B cell (primary cell): ENCODE results near the gene RBMX.

Experiments
- EZH2 ChIP-seq: IDR thresholded peaks from 2 replicates; pipeline ENCODE4 v1.6.1; 2012; ENCODE audit warnings: borderline replicate concordance, low read depth, mild to moderate bottlenecking, moderate library complexity, low read length; ENCODE audit not compliant: insufficient read depth, poor library complexity, severe bottlenecking
- TF ChIP-seq, protein P1 (sequence below): fragments of 200-600 bp; IDR thresholded peaks from one replicate; pipeline ENCODE4 v1.8.0; 2022; ENCODE audit warnings: antibody characterized with exemption, mild to moderate bottlenecking

DNA sequence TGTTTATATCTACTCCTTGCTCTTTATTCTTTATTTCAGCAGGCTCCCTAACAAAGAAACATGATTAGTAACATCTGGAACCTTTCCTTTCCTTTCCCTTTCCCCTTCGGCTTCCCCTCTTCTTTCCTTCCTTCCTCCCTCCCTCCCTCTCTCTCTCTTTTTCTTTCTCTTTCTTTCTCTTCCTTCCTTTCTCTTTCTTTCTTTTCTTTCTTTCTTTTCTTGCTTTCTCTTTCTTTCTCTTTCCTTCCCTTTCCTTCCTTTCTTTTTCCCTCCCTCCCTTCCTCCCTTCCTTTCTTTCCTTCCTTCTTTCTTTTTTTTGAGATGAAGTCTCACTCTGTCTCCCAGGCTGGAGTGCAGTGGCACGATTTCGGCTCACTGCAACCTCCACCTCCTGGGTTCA, 30.7 kb upstream of the RBMX start:
- TF ChIP-seq, protein P1, sequence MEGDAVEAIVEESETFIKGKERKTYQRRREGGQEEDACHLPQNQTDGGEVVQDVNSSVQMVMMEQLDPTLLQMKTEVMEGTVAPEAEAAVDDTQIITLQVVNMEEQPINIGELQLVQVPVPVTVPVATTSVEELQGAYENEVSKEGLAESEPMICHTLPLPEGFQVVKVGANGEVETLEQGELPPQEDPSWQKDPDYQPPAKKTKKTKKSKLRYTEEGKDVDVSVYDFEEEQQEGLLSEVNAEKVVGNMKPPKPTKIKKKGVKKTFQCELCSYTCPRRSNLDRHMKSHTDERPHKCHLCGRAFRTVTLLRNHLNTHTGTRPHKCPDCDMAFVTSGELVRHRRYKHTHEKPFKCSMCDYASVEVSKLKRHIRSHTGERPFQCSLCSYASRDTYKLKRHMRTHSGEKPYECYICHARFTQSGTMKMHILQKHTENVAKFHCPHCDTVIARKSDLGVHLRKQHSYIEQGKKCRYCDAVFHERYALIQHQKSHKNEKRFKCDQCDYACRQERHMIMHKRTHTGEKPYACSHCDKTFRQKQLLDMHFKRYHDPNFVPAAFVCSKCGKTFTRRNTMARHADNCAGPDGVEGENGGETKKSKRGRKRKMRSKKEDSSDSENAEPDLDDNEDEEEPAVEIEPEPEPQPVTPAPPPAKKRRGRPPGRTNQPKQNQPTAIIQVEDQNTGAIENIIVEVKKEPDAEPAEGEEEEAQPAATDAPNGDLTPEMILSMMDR = no peak
- no peak for TF ChIP-seq EZH2
